Prostate gland (tissue), 2 donors: ENCODE measurements around the gene PPP1R12C.

Experiments used
- CTCF ChIP-seq, 4 experiments: fragments of 200-600 bp in 2 of 4; fragments of 450-650 bp in 2 of 4; sonication (generic) in 2 of 4; IDR thresholded peaks; 1 replicate in 3 of 4; 2 replicates in 1 of 4; pipeline ENCODE4 v1.5.1; 2016 to 2019; ENCODE audit warnings: antibody characterized with exemption in 4 of 4, mild to moderate bottlenecking in 2 of 4, moderate library complexity in 2 of 4
- POLR2A ChIP-seq: fragments of 450-650 bp; IDR thresholded peaks from one replicate; pipeline ENCODE4 v1.6.1; 2016; ENCODE audit warnings: antibody characterized with exemption, mild to moderate bottlenecking

GRCh38 chr19:55079400-55080038, 37.9 kb downstream of the PPP1R12C start:
- TF ChIP-seq POLR2A, result no peak
- no peak for TF ChIP-seq CTCF (IDR thresholded peaks at IDR 0.05)
